Measurements from ENCODE around the gene CSRNP2. TPM values are rescaled to one million over a fixed set of nuclear protein-coding genes. Genes with fewer than 3 reads are reported as not detected.

Gene CSRNP2
- total RNA-seq, 4 donors from 2014 or later: 21.5 to 39.7 (median 28.9) TPM

DNA sequence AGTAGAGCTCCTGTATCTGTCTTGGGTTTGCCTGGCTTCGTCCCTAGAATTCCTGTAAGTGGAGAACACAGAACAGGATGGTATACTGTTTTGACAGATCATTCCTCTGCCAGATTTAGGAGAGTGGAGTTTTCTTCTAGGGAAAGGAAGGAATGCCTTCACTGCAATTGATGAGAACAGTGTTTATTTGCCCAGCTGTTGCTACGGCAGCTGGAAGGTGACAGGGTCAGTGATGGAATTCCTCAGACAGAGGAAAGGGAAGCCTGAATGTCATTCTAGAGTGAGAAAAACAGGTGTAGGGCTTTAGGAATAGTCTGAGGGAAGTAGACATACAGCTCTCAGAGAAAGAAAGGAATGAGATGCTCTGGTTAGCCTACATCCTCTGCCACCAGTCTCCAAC is 11.7 kb downstream of the CSRNP2 start:
- Histone ChIP-seq H3K27ac (no peak overlapping the region), H3K36me3 (no peaks in the 10 kb centered on the region), H3K9me3 (no peaks in the 10 kb centered on the region), H3K4me1 (peaks cover 0 to 4% of the 10 kb centered on the region in 2 donors), H3K4me3 (no peak overlapping the region), H3K27me3 (no peaks in the 10 kb centered on the region)
- no peak for DNase-seq
- TF ChIP-seq, protein P1, sequence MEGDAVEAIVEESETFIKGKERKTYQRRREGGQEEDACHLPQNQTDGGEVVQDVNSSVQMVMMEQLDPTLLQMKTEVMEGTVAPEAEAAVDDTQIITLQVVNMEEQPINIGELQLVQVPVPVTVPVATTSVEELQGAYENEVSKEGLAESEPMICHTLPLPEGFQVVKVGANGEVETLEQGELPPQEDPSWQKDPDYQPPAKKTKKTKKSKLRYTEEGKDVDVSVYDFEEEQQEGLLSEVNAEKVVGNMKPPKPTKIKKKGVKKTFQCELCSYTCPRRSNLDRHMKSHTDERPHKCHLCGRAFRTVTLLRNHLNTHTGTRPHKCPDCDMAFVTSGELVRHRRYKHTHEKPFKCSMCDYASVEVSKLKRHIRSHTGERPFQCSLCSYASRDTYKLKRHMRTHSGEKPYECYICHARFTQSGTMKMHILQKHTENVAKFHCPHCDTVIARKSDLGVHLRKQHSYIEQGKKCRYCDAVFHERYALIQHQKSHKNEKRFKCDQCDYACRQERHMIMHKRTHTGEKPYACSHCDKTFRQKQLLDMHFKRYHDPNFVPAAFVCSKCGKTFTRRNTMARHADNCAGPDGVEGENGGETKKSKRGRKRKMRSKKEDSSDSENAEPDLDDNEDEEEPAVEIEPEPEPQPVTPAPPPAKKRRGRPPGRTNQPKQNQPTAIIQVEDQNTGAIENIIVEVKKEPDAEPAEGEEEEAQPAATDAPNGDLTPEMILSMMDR (IDR thresholded peaks at IDR 0.05): no peak
- TF ChIP-seq POLR2A (IDR thresholded peaks at IDR 0.05): no peak
- intact Hi-C loops (cut with DNase I; ENCODE audit: low total_unique reads): no loop called here

DNA sequence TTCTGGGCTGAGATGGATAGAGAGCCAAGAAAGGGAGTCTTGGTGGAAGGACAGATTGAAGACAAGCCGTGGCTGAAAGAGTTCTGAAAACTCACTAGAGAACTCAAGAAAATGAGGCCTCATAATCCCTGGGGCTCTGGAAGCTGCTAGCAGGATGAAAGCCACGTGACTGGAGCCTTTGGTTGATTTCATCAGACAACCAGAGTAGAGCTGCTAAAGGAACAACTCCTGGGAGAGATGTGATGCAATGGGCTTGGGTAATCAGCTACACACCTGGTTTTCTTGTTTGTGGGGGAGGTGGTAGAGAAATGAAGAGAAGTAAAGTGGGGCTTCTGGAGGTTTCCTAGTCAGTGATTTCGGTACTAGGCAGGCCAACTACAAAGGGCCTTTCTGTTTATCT is 13.4 kb downstream of the CSRNP2 start:
- no peaks in the 10 kb centered on the region for H3K36me3 ChIP-seq

DNA sequence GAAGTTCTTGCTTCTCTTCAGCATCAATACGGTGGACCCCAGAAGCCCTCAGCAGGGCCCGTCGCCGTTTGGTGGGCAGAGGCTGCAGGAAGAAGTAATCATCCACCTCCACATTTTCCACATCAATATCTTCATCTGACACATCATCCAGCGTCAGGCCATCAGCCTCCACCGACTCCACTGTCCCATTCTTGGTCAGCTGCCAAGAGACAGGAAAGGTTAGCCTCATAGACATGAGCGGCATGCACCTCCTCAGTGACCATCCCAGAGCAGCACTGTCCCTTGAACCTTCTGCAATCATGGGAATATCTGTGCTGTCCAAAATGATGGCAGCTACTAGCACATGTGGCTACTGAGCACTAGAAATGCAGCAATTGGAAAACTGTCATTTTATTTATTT is 15.6 kb downstream of the CSRNP2 start:
- TF ChIP-seq, protein P1 (IDR thresholded peaks at IDR 0.05): no peak
- no peak for TF ChIP-seq POLR2A (IDR thresholded peaks at IDR 0.05)
- intact Hi-C loops (cut with DNase I; ENCODE audit: low total_unique reads): no loop called here

More for the DNA sequence above, 13.4 kb downstream of the CSRNP2 start:
- Histone ChIP-seq H3K27me3 (no peaks in the 10 kb centered on the region), H3K4me1 (no peaks in the 10 kb centered on the region), H3K27ac (no peak overlapping the region), H3K9me3 (no peaks in the 10 kb centered on the region), H3K4me3 (no peak overlapping the region)
- no peak for DNase-seq
- TF ChIP-seq, protein P1 (IDR thresholded peaks at IDR 0.05): no peak
- TF ChIP-seq POLR2A (IDR thresholded peaks at IDR 0.05): no peak
- intact Hi-C loops (cut with DNase I; ENCODE audit: low total_unique reads): no loop called here

DNA sequence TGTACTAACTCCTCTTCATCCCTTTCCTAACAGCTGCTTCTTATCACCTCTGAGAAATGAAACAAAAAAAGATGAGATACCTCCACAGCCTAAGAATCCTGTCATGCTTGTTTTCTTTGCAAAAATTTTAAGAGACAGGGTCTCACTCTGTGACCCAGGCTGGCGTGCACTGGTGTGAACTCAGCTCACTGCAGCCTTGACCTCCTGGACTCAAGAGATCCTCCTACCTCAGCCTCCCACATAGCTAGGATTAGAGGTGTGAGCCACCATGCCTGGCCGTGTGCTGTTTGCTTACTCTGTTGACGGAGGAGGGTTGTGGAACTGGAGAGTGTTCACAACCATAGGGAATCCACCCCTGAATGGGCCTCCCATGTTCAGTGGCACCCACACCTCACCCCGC is 16.2 kb downstream of the CSRNP2 start:
- no peaks in the 10 kb centered on the region for H3K4me1 ChIP-seq

More for the DNA sequence above, 15.6 kb downstream of the CSRNP2 start:
- Histone ChIP-seq H3K27me3 (no peaks in the 10 kb centered on the region), H3K36me3 (no peaks in the 10 kb centered on the region), H3K9me3 (no peaks in the 10 kb centered on the region), H3K4me1 (no peaks in the 10 kb centered on the region), H3K27ac (no peak overlapping the region), H3K4me3 (no peak overlapping the region)
- DNase-seq: no peak

DNA sequence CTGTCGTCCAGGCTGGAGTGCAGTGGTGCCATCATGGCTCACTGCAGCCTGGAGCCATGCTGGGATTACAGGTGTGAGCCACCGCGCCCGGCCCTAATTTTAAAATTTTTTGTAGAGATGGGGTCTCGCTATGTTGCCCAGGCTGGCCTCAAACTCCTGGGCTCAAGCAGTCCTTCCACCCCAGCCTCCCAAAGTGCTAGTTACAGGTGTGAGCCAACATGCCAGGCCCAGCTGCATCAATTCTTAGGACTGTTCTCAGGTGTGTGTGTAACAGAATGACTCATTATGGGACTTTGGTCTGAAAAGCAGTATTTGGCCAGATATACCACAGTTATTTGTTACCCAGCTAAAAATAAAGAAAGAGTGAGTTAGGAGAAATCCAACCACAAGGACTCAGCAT is 17.9 kb downstream of the CSRNP2 start:
- H3K4me3 ChIP-seq: no peak overlapping the region
- no peak for TF ChIP-seq POLR2A (IDR thresholded peaks at IDR 0.05)
- TF ChIP-seq, protein P1 (IDR thresholded peaks at IDR 0.05): no peak
- no peak overlapping the region for H3K27ac ChIP-seq
- no peaks in the 10 kb centered on the region for H3K4me1 ChIP-seq
- no peaks in the 10 kb centered on the region for H3K27me3 ChIP-seq
- intact Hi-C loops (cut with DNase I; ENCODE audit: low total_unique reads): no loop called here
- no peak for DNase-seq
- no peaks in the 10 kb centered on the region for H3K9me3 ChIP-seq
- H3K36me3 ChIP-seq: no peaks in the 10 kb centered on the region

More for the DNA sequence above, 16.2 kb downstream of the CSRNP2 start:
- intact Hi-C loops (cut with DNase I; ENCODE audit: low total_unique reads): no loop called here
- no peak for DNase-seq
- H3K27me3 ChIP-seq: no peaks in the 10 kb centered on the region
- H3K4me3 ChIP-seq: no peak overlapping the region
- H3K27ac ChIP-seq: no peak overlapping the region
- TF ChIP-seq POLR2A (IDR thresholded peaks at IDR 0.05): no peak
- TF ChIP-seq, protein P1 (IDR thresholded peaks at IDR 0.05): no peak
- H3K36me3 ChIP-seq: no peaks in the 10 kb centered on the region
- H3K9me3 ChIP-seq: no peaks in the 10 kb centered on the region

Measured in uterus (tissue), 4 donors.